Loucy (cell line): ENCODE measurements around the gene SEMA4F.

Experiments
- H2AFZ ChIP-seq: fragments of 200-600 bp; sonication (generic); 2 replicates; pipeline ENCODE4 v1.6.0; 2016; ENCODE audit warnings: antibody characterized with exemption, mild to moderate bottlenecking, low read length, moderate library complexity
- H3F3A ChIP-seq: fragments of 200-600 bp; 2 replicates; pipeline ENCODE4 v1.6.0; 2016; ENCODE audit warnings: antibody characterized with exemption, low read depth, mild to moderate bottlenecking
- H3K27me3 ChIP-seq: fragments of 200-600 bp; sonication (generic); 2 replicates; pipeline ENCODE4 v1.6.1; 2014; ENCODE audit warnings: low read length, mild to moderate bottlenecking; ENCODE audit not compliant: insufficient read depth, poor library complexity, severe bottlenecking
- H3K36me3 ChIP-seq: fragments of 200-600 bp; sonication (generic); 2 replicates; pipeline ENCODE4 v1.6.1; 2016; ENCODE audit warnings: low read length; ENCODE audit not compliant: insufficient read depth
- H3K4me1 ChIP-seq: fragments of 200-600 bp; sonication (generic); 2 replicates; pipeline ENCODE4 v1.5.1; 2014; ENCODE audit warnings: low read length, mild to moderate bottlenecking; ENCODE audit not compliant: insufficient read depth, poor library complexity, severe bottlenecking
- H3K4me2 ChIP-seq: fragments of 200-600 bp; sonication (generic); 2 replicates; pipeline ENCODE4 v1.6.0; 2014; ENCODE audit warnings: antibody characterized with exemption, low read length, low read depth, mild to moderate bottlenecking; ENCODE audit not compliant: poor library complexity, severe bottlenecking
- H3K4me3 ChIP-seq: fragments of 200-600 bp; sonication (generic); 2 replicates; pipeline ENCODE4 v1.5.1; 2014; ENCODE audit warnings: low read length, mild to moderate bottlenecking, mixed read lengths; ENCODE audit not compliant: poor library complexity, severe bottlenecking
- H3K79me2 ChIP-seq: fragments of 200-600 bp; sonication (generic); 2 replicates; pipeline ENCODE4 v1.6.1; 2014; ENCODE audit warnings: low read length; ENCODE audit not compliant: insufficient read depth
- H3K9ac ChIP-seq: fragments of 200-600 bp; sonication (generic); 2 replicates; pipeline ENCODE4 v1.6.0; 2014; ENCODE audit warnings: mild to moderate bottlenecking, low read depth, low read length, moderate library complexity; ENCODE audit not compliant: poor library complexity, severe bottlenecking
- H3K9me2 ChIP-seq: fragments of 200-600 bp; sonication (generic); replicated peaks from 2 replicates; pipeline ENCODE4 v1.6.1; 2016; ENCODE audit warnings: low read depth, low read length, mixed read lengths
- H3K9me3 ChIP-seq: fragments of 200-600 bp; sonication (generic); 2 replicates; pipeline ENCODE4 v1.6.1; 2014; ENCODE audit warnings: mild to moderate bottlenecking, antibody characterized with exemption, low read length, low read depth; ENCODE audit not compliant: insufficient read depth
- H4K20me1 ChIP-seq: fragments of 200-600 bp; sonication (generic); 2 replicates; pipeline ENCODE4 v1.6.0; 2014; ENCODE audit warnings: antibody characterized with exemption, low read length, mild to moderate bottlenecking; ENCODE audit not compliant: insufficient read depth, poor library complexity, severe bottlenecking
- EZH2phosphoT487 ChIP-seq: fragments of 200-600 bp; IDR thresholded peaks from 2 replicates; pipeline ENCODE4 v1.6.1; 2018; ENCODE audit warnings: antibody characterized with exemption, mild to moderate bottlenecking, moderate library complexity, borderline replicate concordance
- TF ChIP-seq, protein P1 (sequence below): fragments of 200-600 bp; sonication (generic); conservative IDR thresholded peaks from 2 replicates; pipeline ENCODE4 v1.5.1; 2014; ENCODE audit warnings: mild to moderate bottlenecking, antibody characterized with exemption, low read length

SEMA4F gene

GRCh38 chr2:74670263-74670662 lies 16.2 kb downstream of the SEMA4F start:
- Histone ChIP-seq H4K20me1 (no peaks in the 10 kb centered on the region), H2AFZ (no peak overlapping the region), H3K9me3 (no peaks in the 10 kb centered on the region), H3K36me3 (peaks cover 2% of the 10 kb centered on the region; the same call in 1 of the 2 replicates), H3K79me2 (no peaks in the 10 kb centered on the region), H3K9ac (no peak overlapping the region), H3K4me1 (no peaks in the 10 kb centered on the region), H3K27me3 (no peaks in the 10 kb centered on the region), H3F3A (no peaks in the 10 kb centered on the region), H3K9me2 (no peaks in the 10 kb centered on the region), H3K4me2 (no peak overlapping the region), H3K4me3 (no peak overlapping the region)
- TF ChIP-seq, protein P1, sequence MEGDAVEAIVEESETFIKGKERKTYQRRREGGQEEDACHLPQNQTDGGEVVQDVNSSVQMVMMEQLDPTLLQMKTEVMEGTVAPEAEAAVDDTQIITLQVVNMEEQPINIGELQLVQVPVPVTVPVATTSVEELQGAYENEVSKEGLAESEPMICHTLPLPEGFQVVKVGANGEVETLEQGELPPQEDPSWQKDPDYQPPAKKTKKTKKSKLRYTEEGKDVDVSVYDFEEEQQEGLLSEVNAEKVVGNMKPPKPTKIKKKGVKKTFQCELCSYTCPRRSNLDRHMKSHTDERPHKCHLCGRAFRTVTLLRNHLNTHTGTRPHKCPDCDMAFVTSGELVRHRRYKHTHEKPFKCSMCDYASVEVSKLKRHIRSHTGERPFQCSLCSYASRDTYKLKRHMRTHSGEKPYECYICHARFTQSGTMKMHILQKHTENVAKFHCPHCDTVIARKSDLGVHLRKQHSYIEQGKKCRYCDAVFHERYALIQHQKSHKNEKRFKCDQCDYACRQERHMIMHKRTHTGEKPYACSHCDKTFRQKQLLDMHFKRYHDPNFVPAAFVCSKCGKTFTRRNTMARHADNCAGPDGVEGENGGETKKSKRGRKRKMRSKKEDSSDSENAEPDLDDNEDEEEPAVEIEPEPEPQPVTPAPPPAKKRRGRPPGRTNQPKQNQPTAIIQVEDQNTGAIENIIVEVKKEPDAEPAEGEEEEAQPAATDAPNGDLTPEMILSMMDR: no peak
- TF ChIP-seq EZH2phosphoT487: no peak

DNA sequence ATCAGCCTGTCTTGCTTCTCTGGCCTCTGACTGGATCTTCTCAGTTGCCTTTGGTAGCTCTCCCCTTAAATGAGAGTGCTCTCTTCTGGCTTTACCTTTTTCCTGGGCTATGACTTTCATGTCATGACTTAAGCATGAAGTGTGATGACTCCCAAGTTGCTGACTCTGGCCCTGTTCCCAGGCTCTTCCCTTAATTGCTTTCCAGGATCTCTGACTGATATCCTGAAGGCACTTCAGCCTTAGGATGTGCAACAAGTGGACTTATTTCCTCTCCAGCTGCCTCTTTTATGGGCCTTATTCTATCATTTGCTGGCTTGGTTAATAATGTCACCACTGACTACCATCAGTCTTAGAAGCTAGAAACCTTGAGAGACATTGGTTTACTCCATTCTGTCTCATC lies 17.4 kb downstream of the SEMA4F start:
- no peaks in the 10 kb centered on the region for H3K9me3 ChIP-seq
- H3K4me1 ChIP-seq: no peaks in the 10 kb centered on the region
- no peaks in the 10 kb centered on the region for H3K9me2 ChIP-seq
- TF ChIP-seq, protein P1: no peak
- no peak for TF ChIP-seq EZH2phosphoT487
- H2AFZ ChIP-seq: no peak overlapping the region
- H4K20me1 ChIP-seq: no peaks in the 10 kb centered on the region
- H3K9ac ChIP-seq: no peak overlapping the region
- peaks cover 3% of the 10 kb centered on the region; the same call in 1 of the 2 replicates for H3K36me3 ChIP-seq
- H3F3A ChIP-seq: no peaks in the 10 kb centered on the region
- H3K27me3 ChIP-seq: no peaks in the 10 kb centered on the region
- H3K4me2 ChIP-seq: no peak overlapping the region
- H3K79me2 ChIP-seq: no peaks in the 10 kb centered on the region
- no peak overlapping the region for H3K4me3 ChIP-seq

GRCh38 chr2:74673826-74674528 lies 19.9 kb downstream of the SEMA4F start:
- TF ChIP-seq, protein P1: no peak
- no peak for TF ChIP-seq EZH2phosphoT487
- H3K4me3 ChIP-seq: no peak overlapping the region
- H3K27me3 ChIP-seq: no peaks in the 10 kb centered on the region
- no peaks in the 10 kb centered on the region for H3K4me1 ChIP-seq
- no peaks in the 10 kb centered on the region for H3F3A ChIP-seq
- no peak overlapping the region for H3K9ac ChIP-seq
- H3K36me3 ChIP-seq: peaks cover 3% of the 10 kb centered on the region; the same call in 1 of the 2 replicates
- H3K9me2 ChIP-seq: no peaks in the 10 kb centered on the region
- H2AFZ ChIP-seq: no peak overlapping the region
- no peaks in the 10 kb centered on the region for H3K79me2 ChIP-seq
- H3K9me3 ChIP-seq: no peaks in the 10 kb centered on the region
- no peak overlapping the region for H3K4me2 ChIP-seq
- H4K20me1 ChIP-seq: no peaks in the 10 kb centered on the region
